IPS-18c (cell line): ENCODE results near the gene PTPRQ.
"Not testable (repeated sequence)": the region's sequence is repeated elsewhere in the genome, so short reads cannot be mapped to it uniquely, and the experiment has no call there.

ENCODE experiments used
- H3K4me3 ChIP-seq: 2 replicates; pipeline ENCODE4 v1.7.0; 2013; ENCODE audit warnings: low read depth, mild to moderate bottlenecking, low read length, moderate library complexity; ENCODE audit not compliant: insufficient read depth
- H3K9me3 ChIP-seq: one replicate; pipeline ENCODE4 v1.6.1; 2013; ENCODE audit warnings: mild to moderate bottlenecking, low read length, moderate library complexity; ENCODE audit not compliant: control insufficient read depth, insufficient read depth

Gene PTPRQ

DNA sequence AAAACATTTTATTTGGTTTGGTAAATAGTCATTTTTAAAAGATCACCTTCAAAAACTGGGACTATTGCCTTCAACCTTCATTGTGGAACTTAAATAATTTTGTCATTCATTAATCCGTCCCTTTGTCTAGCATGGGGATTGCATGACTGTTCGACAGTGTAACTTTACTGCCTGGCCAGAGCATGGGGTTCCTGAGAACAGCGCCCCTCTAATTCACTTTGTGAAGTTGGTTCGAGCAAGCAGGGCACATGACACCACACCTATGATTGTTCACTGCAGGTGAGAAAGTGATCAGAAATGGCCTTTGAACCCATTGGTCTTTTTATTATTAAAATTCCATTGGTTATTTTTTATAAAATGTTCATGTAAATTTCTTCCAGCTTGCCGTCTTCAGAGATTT, 226.2 kb downstream of the PTPRQ start:
- Histone ChIP-seq H3K9me3 (no peaks in the 10 kb centered on the region), H3K4me3 (no peak overlapping the region)

DNA sequence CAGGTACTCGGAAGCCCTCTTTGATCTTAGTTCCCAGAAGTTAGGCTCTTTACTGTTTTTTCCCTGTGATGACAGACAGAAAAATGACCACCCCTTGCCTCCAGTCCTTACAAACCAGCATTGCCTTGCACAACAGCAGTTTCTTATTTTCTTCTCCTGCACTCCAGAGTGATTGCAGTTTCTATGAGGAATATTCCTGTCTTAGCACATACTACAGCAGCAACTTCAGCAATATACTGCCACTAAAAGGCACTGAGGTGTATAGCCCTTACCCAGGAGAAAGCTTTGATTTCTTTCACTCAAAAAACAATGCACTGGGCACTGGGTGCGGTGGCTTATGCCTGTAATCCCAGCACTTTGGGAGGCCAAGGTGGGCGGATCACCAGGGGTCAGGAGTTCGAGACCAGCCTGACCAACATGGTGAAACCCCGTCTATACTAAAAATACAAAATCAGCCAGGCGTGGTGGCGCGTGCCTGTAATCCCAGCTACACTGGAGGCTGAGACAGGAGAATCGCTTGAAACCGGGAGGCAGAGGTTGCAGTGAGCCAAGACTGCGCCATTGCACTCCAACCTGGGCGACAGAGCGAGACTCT, 232.1 kb downstream of the PTPRQ start:
- not testable (repeated sequence) for H3K9me3 ChIP-seq, H3K4me3 ChIP-seq

DNA sequence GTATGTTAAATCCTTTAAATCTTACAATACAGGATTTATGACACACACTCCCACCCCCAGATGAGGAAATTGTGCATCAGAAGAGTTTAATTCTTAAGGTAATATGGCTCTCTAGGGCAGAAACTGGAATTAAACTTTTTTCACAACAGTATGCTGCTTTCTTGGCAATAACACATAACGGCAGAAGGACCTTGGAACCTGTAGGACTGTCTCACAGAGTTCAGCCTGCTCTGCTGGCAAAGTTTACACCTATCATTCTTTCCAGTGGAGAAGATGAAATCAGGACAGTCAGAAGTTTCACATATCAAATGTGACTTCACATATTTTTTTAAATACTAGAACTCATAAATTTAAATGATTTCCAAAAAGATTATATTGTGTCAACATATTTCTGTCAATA, 232.8 kb downstream of the PTPRQ start:
- Histone ChIP-seq H3K4me3 (no peak overlapping the region), H3K9me3 (no peaks in the 10 kb centered on the region)

DNA sequence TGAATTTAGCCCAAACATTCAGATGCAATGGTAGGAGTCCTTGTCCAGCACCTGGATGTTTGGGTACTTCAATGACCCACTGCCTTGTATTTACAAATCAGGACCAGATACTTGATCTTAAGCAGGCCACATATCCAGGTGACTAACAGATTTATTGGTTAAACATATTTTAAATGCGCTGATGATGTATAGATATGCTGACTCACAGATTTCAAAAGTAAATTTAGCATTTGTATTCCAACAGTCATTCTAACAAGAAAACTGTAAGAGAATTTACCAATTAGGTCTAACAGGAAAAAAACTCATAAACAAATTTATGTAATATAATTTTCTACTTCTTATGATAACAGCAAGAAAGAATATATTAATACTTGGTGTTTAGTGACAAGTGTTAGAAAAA, 234.0 kb downstream of the PTPRQ start:
- no peaks in the 10 kb centered on the region for H3K9me3 ChIP-seq
- no peak overlapping the region for H3K4me3 ChIP-seq

DNA sequence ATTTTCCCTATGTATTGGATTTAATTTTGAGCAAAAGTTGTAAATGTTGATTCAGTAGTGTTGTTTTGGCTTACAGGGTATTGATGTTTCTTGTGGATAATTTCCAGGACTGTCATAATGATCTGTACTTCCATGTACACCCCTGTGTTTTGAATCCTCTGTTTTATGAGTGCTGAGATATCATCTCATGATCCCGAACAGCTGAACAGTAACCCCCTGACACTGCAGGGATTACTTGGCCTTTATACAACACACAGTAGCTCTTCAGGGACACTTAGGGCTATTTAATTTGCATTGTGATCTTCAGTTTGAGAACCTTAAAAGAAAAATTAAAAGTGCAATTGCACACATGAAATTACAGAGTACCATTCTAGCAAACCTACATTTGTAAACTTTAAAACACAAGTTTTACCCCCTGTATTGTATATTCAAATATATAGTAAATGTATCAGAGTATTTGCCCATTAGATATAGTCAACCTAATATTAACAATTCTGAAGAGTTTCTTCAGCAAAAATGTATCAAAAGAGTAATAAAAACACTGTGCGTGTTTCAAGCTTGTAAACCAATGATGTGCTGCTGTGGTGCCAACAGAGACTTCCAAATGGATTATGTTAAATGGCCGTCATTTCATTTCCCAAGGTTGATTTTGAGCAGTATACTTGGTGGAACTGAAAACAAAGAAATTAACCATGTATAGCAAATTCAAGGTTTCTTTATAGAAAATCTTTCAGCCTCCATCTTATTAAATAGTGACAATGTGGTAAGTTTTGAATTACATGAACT, 235.5 kb downstream of the PTPRQ start:
- Histone ChIP-seq H3K9me3 (no peaks in the 10 kb centered on the region), H3K4me3 (no peak overlapping the region)

DNA sequence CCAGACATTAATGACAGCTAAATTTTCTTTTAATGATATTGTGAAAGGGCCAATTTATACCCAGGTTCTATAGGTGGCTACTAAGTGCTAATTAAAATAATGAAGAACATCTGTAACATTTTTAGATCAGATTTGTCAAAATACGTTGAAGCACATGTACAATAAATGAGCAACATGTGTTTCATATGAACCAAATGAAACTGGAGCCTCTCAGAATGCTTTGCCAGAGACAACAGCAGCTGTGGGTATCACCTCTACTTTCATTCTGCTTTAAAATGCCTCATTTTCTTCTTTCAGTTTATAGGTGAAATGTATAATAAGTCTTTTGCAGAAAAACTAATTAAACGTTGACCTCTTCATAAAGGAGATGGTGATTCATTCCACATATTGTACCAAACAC, 237.3 kb downstream of the PTPRQ start:
- Histone ChIP-seq H3K4me3 (no peak overlapping the region), H3K9me3 (no peaks in the 10 kb centered on the region)

DNA sequence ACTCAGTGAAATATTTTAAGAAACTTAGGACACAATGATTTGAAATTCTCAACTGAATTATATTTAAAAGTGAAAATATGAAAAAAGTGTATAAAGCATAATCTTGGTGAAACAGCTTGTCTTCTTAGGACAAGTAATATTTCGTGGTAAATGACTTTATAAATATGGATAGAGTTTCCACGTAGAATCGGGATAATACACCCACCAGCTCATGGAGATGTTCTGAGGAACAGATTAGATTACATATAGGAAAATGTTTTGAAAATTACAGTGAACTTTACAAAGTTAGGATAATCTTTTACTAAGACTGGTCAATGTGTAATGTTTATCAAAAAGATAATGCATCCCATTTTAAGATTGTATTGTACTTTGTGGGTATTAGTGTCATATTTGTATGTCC, 237.8 kb downstream of the PTPRQ start:
- no peaks in the 10 kb centered on the region for H3K9me3 ChIP-seq
- no peak overlapping the region for H3K4me3 ChIP-seq

DNA sequence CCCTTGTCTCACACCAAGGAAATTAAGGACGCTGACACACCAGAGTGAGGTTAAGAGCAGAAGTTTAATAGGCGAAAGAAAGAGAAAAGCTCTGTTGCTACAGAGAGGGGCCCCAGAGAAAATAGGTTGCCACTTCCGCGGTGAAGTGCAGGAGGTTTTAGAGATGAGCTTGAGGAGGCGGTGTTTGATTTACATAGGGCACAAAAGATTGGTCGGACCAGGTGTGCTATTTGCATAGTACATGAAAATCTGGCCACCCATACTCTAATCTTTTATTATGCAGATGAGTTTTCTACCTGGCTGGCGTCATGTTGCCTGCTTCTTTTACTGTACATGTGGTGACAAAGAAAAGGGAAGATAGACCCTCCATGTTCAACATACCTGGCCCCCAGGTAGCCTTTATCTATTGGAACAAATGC, 240.1 kb downstream of the PTPRQ start:
- no peaks in the 10 kb centered on the region for H3K9me3 ChIP-seq
- H3K4me3 ChIP-seq, result no peak overlapping the region

DNA sequence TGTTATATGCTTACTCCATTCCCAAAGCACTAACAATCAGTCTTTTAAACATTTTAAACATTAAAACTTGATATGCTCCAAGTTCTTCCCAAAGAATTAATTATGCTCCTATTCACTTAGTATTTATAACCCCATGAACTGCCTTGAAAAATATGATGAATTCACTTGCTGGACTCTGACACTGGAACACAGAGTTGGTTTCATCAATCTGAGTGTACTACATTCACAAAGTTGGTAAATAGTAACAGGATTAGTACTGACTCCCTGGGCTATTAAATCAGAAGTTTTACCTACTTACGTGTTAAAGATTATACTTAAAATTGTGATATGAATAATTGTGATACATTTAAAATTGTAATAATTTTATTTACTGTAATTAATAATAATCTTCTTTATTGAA, 246.1 kb downstream of the PTPRQ start:
- Histone ChIP-seq H3K4me3 (no peak overlapping the region), H3K9me3 (no peaks in the 10 kb centered on the region)

DNA sequence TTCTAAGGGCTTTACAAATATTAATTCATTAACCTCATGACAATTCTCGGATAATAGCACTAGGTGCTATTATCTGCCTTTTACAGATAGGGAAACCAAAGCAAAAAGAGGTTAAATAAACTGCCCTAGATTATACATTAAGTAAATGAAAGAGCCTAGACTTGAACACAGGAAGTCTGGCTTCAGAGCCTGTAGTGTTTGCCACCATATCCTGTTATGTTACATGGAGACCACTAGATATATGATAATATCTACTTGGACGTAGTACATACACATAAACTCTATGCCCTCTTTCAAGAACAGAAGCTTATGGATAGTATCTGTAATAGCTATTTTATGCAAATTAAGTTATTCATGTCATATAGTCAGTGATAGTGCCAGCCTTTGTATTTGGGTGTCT, 246.5 kb downstream of the PTPRQ start:
- no peak overlapping the region for H3K4me3 ChIP-seq
- H3K9me3 ChIP-seq, result no peaks in the 10 kb centered on the region

DNA sequence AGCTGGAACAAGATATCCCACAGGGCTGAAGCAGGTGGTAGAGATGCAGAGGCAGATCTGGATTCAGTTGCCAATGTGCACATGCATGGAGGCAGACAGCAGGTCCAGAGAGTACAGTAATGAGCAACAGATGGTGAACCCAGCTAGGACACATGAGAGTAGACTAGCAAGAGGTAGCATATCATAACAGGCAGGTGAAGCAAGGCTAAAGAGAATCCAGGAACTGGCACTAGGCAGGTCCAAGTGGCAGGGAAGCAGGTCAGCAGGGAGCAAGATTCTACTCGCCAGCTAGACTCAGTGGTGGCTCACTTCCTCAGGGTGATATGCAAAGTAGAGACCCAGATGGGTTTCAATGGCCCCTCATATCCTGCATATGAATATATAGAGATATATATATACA, 248.1 kb downstream of the PTPRQ start:
- H3K4me3 ChIP-seq, result no peak overlapping the region
- H3K9me3 ChIP-seq, result no peaks in the 10 kb centered on the region

DNA sequence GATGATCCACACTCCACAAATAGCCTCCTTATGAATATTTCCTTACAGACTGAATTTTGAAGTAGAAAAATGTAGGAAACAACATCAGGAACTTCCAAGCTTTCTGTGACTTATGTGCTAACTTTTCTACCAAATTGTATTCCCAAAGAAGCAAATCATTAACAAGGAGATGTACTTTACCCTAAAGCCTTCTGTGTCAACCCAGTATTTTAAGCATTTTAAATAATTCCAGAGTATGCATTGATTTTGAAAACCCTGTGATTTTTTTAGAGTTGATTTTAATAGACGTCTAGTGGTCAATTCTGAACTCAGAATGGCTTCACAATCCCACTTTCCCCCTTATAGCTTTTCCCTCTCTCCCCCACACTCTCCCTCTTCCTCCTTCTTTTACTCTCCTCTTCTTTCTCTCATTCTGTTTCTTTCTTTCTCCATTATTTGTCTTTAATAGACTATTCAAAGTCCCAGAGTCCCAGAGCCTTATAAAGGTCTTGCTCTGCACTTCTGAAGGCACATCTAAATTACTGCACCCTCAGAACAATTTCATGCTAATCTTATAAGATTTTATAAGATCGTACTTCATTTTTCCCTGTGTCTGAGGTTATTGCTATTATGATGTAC, 253.3 kb downstream of the PTPRQ start:
- Histone ChIP-seq H3K9me3 (no peaks in the 10 kb centered on the region), H3K4me3 (no peak overlapping the region)

DNA sequence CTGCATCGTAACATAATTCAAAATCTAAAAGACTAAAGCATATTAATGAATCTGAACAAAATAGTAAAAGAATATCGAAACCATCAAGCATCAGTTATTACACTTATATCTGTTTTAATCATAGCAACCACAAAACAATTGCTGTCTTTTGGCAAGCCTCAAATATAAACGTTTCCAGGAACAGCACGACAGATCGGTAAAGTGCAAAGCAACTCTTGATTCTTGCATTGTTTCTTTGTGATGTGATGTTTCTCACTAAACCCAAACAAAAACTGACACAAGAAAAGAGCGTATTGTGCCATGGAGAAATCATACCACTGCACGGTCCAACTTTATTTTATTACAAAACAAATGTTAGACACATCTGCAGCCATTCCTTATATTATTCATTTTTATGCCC, 254.2 kb downstream of the PTPRQ start:
- H3K4me3 ChIP-seq, result no peak overlapping the region
- H3K9me3 ChIP-seq, result no peaks in the 10 kb centered on the region

DNA sequence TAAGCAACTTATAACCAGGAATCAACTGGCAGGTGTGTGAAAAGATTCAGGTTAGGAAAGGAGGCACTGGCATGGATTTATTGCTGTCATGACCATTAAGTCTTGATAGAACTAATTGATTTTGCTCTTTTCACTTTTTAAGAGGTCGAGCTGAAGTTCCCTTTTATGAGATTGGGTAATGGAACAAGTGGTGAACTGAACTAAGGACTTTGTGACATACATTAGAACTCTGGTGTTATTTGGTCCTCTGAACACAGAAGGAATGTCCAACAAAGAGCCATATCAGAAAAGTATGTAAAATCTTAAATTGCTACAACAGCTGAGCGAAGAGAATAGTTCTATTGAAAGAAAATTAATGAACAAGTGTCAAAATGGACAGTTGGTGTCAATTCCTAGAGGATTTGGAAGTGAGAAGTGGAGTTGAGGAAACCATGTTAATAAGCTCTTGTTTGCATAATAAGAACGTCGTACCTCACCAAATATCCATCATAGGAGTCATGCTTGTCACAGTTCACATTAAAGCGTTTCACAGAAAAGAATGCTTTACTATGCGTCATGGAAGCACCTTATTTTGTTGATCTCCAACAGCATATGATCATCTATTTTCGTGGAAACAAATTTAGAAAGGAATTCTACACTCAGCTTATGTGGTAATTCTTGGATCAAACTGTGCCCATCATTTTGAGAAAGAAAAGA, 255.0 kb downstream of the PTPRQ start:
- Histone ChIP-seq H3K4me3 (no peak overlapping the region), H3K9me3 (no peaks in the 10 kb centered on the region)

DNA sequence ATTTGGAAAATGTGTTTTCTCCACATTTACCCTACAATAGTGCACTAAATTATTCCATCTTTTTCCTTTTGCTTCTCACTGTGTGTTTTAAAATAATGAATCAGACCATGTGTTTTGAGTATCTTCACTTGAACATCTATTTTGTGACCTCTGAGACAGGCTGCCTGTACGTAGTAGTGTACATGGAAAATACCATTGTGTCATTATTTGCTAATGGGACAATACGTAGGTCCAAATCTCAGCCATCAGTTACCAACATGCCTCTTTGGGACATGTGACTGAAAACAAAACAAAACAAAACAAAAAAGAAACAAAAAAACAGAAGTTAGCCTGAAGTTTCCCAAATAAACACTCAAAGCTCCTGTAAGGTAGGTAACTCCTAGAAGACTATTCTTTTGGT, 256.3 kb downstream of the PTPRQ start:
- H3K4me3 ChIP-seq, result no peak overlapping the region
- H3K9me3 ChIP-seq, result no peaks in the 10 kb centered on the region

DNA sequence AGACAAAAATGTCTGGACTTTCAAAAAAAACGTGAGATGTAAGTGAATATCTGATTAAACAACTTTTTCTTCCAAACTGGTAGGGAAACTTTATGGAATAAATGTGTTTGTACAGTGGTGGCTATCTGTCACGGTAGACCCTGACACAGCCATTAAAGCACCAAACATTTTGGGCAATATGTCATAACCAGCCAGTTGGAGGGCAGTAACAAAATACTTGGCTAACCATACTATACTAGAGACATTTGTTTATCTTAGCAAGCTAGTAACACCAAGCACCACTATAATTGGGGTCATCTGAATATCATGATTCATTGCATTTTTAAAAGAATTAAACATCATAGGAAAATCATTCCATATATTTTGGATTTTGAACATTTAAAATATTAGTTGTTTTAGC, 257.4 kb downstream of the PTPRQ start:
- Histone ChIP-seq H3K9me3 (no peaks in the 10 kb centered on the region), H3K4me3 (no peak overlapping the region)

DNA sequence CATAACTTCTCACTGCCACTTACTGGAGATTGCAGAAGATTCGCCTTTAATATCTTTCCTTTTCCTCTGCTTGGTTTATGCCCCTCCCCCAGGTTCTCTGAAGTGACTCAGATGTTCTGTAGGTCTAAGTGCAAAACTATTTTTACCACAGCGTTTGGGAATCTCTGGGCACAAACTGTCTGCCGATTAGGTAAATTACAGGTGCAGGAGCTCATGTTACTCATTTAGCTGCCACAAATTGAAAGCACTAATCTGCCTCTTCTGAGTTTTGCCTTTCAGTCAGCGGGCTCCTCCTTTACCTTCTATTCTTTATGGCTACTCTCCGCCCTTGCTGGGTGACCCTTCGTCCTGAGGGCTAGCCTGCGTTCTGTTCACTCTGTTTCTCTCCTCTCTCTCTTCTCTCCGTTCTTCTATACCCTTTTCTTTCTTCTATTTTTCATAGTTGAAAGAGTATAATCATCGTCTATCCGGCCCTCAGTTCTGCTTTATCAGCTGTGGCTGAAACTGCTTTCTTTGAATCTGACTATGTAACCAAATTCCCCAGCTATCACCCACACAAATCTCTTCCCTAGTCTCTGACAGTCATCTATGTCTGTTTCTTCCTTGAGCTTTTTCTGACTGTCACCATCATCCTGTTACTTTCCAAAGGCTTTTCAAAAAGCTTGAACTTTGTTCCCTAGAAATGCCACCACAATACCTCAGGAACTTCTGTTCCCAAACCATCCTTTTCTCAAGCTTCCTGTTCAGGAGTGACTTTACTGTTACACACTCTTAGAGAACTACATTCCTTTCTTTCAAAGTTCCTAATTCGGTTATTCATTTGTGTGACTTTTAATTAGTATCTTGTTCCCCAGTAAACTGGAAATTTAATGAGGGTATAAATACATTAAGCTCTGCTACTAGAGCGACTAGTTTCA, 259.1 kb downstream of the PTPRQ start:
- H3K4me3 ChIP-seq, result no peak overlapping the region
- H3K9me3 ChIP-seq, result no peaks in the 10 kb centered on the region
